Natural killer cell (primary cell): Measurements from ENCODE around the gene CADM2. TPM values are rescaled to one million over a fixed set of nuclear protein-coding genes. Genes with fewer than 3 reads are reported as not detected.

Source experiments
- ATAC-seq, 3 donors: fragments of 150-1000 bp in 2 of 3; fragments of 200-7000 bp in 1 of 3; cut with Tn5 transposase; 1 replicate in 1 of 3; 2 replicates in 2 of 3; pipeline ENCODE4 v1.10.0; 2021; ENCODE audit warnings: mild to moderate bottlenecking in 2 of 3, moderate library complexity in 2 of 3
- DNase-seq, 2 donors: peaks; one replicate each; pipeline versions ENCODE4 v3.0.0 to v3.0.0-alpha.2; 2013 to 2021; ENCODE audit warnings: mixed read lengths in 1 of 2
- H3K27ac ChIP-seq: one replicate; pipeline ENCODE4 v1.5.1; 2013; ENCODE audit warnings: mild to moderate bottlenecking, low read length
- H3K27me3 ChIP-seq: one replicate; pipeline ENCODE4 v1.6.1; 2013; ENCODE audit warnings: low read length; ENCODE audit not compliant: control insufficient read depth, insufficient read depth
- H3K36me3 ChIP-seq: one replicate; pipeline ENCODE4 v1.6.1; 2013; ENCODE audit warnings: low read length; ENCODE audit not compliant: control insufficient read depth, insufficient read depth
- H3K4me1 ChIP-seq: one replicate; pipeline ENCODE4 v1.6.1; 2013; ENCODE audit warnings: low read length; ENCODE audit not compliant: control insufficient read depth, insufficient read depth
- H3K4me3 ChIP-seq: one replicate; pipeline ENCODE4 v1.5.1; 2013; ENCODE audit warnings: low read length
- H3K9me3 ChIP-seq: one replicate; pipeline ENCODE4 v1.6.1; 2013; ENCODE audit warnings: low read length; ENCODE audit not compliant: control insufficient read depth, insufficient read depth
- H3K27ac Mint-ChIP-seq, 2 donors: one replicate each; pipeline ENCODE4 v1.8.0; 2022; ENCODE audit warnings: mild to moderate bottlenecking in 2 of 2, mixed read lengths in 2 of 2, moderate library complexity in 1 of 2
- H3K27me3 Mint-ChIP-seq, 2 donors: one replicate each; pipeline ENCODE4 v1.8.0; 2022; ENCODE audit warnings: low read depth in 2 of 2, mixed read lengths in 2 of 2
- H3K36me3 Mint-ChIP-seq: one replicate; pipeline ENCODE4 v1.8.0; 2022; ENCODE audit warnings: mixed read lengths
- H3K4me1 Mint-ChIP-seq, 2 donors: one replicate each; pipeline ENCODE4 v1.8.0; 2022; ENCODE audit warnings: mixed read lengths in 2 of 2
- H3K4me3 Mint-ChIP-seq: one replicate; pipeline ENCODE4 v1.8.0; 2022; ENCODE audit warnings: mild to moderate bottlenecking, moderate library complexity, mixed read lengths
- H3K9me3 Mint-ChIP-seq, 2 donors: one replicate each; pipeline ENCODE4 v1.8.0; 2022; ENCODE audit warnings: mixed read lengths in 2 of 2
- CTCF ChIP-seq: fragments of 200-600 bp; IDR thresholded peaks from one replicate; pipeline ENCODE4 v1.8.0; 2022; ENCODE audit warnings: antibody characterized with exemption
- WGBS: methylation state at CpG from one replicate; pipeline ENCODE4 v1.1.7; 2013; ENCODE audit warnings: missing lambda C conversion rate; ENCODE audit not compliant: insufficient coverage; 5-methylcytosine and 5-hydroxymethylcytosine counted together
- intact Hi-C: fragments of 100-400 bp; cut with micrococcal nuclease; formaldehyde crosslinking; loops from one replicate; pipeline ENCODE4 v1.14.2; 2022
- total RNA-seq, 4 donors: library from RNA; stranded (reverse); fragments of 120-200 nt in 1 of 4; gene quantifications; one replicate each; pipeline versions ENCODE4 v1.2.3 to v1.2.4, GENCODE V29; 2013 to 2022

The CADM2 gene
- total RNA-seq, 3 donors from 2014 or later (not counting 1 experiment from before 2014, with no cell fraction given), result 0.07 TPM; not detected in 2

DNA sequence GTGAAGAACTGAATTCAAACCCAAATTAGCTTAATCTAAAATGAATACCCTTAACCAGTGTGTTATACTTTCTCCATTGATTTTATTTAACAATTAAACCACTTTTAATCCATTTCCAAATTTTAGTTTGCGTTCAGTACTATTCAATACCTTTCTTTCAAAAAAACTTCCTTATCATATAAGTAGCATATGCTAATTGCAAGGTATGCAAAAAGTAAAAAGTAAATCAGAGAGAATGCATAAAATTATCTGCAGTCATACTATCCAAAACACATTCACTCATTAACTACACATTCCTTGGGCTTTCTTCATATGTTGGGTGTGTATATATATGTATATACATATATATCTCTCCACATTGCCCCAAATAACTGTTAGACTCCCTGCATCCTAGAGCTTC, 208.8 kb downstream of the CADM2 start:
- Mint-ChIP-seq H3K27me3 (no peaks in the 10 kb centered on the region), H3K4me1 (no peaks in the 10 kb centered on the region), H3K27ac (no peak overlapping the region), H3K9me3 (peaks cover 0 to 2% of the 10 kb centered on the region in 2 donors), H3K4me3 (no peak overlapping the region), H3K36me3 (no peaks in the 10 kb centered on the region)
- TF ChIP-seq CTCF, result no peak
- DNase-seq (no peak), ATAC-seq (no peak)
- Histone ChIP-seq H3K4me1 (no peaks in the 10 kb centered on the region), H3K27ac (no peak overlapping the region), H3K36me3 (no peaks in the 10 kb centered on the region), H3K9me3 (no peaks in the 10 kb centered on the region), H3K4me3 (no peak overlapping the region), H3K27me3 (no peaks in the 10 kb centered on the region)
- intact Hi-C loops, result no loop called here
- no CpG with 5 or more reads among the region's 1 CpG for WGBS

DNA sequence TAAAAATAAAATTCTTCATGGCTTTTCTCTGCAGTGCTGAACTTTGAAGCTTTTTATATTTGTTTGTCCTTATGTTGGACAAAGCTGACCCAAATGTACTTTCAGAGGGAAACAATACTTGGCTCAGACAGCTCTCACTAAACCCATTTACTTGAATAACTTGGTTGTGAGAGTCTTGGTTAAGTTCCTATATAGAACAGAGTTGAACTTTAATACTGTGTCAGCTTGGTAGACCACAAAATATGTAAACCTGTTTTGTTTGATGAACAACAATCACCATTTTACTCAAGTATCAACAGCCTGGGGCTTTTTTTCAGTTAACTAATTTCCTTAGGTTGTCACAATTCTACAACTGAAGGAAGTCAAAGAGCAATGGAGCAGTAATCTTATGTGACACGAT, 211.9 kb downstream of the CADM2 start:
- 100% methylated on average over 1 of the region's 1 CpG for WGBS
- DNase-seq, result no peak

GRCh38 chr3:85171976-85172375, 213.2 kb downstream of the CADM2 start:
- Histone ChIP-seq H3K4me3 (no peak overlapping the region), H3K27ac (no peak overlapping the region), H3K9me3 (no peaks in the 10 kb centered on the region), H3K36me3 (no peaks in the 10 kb centered on the region), H3K4me1 (no peaks in the 10 kb centered on the region), H3K27me3 (no peaks in the 10 kb centered on the region)
- Mint-ChIP-seq H3K36me3 (no peaks in the 10 kb centered on the region), H3K27ac (no peak overlapping the region), H3K4me3 (no peak overlapping the region), H3K4me1 (no peaks in the 10 kb centered on the region), H3K9me3 (peaks cover 2 to 8% of the 10 kb centered on the region in 2 donors), H3K27me3 (no peaks in the 10 kb centered on the region)
- DNase-seq, result no peak
- no peak for TF ChIP-seq CTCF
- intact Hi-C loops, result no loop called here
- no CpG with 5 or more reads among the region's 1 CpG for WGBS
- ATAC-seq, result no peak

More for the DNA sequence above, 211.9 kb downstream of the CADM2 start:
- H3K27me3 ChIP-seq, result no peaks in the 10 kb centered on the region
- ATAC-seq, result no peak
- TF ChIP-seq CTCF, result no peak
- H3K4me1 Mint-ChIP-seq, result no peaks in the 10 kb centered on the region
- H3K36me3 Mint-ChIP-seq, result no peaks in the 10 kb centered on the region
- no peak overlapping the region for H3K4me3 ChIP-seq
- H3K36me3 ChIP-seq, result no peaks in the 10 kb centered on the region
- H3K9me3 ChIP-seq, result no peaks in the 10 kb centered on the region
- H3K27ac Mint-ChIP-seq, result no peak overlapping the region
- H3K27ac ChIP-seq, result no peak overlapping the region
- no peaks in the 10 kb centered on the region for H3K4me1 ChIP-seq
- H3K27me3 Mint-ChIP-seq, result no peaks in the 10 kb centered on the region
- peaks cover 2 to 8% of the 10 kb centered on the region in 2 donors for H3K9me3 Mint-ChIP-seq
- no peak overlapping the region for H3K4me3 Mint-ChIP-seq
- intact Hi-C loops, result no loop called here

DNA sequence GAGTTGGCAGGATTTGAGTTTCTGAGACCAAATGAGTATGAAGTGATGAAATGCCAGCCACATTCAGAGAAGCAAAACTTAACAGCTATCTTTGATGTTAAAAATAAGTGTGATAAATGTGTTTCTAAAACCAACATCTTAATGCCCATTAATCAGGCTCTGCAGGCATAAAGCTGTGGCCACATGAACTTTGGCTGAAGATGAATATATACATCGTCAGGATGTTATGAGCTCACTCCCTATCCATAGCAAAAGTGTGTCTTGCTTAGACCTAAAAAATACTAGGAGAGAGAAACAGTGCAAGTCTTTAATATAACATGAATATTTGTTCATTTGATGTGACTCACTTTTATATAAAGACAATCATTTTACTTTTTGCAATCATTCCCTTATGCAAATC, 218.0 kb downstream of the CADM2 start:
- H3K27ac Mint-ChIP-seq, result no peak overlapping the region
- peaks cover 5 to 8% of the 10 kb centered on the region in 2 donors for H3K9me3 Mint-ChIP-seq
- TF ChIP-seq CTCF, result no peak
- ATAC-seq, result no peak
- WGBS, result 100% methylated on average over 1 of the region's 1 CpG
- Histone ChIP-seq H3K4me1 (no peaks in the 10 kb centered on the region), H3K27ac (no peak overlapping the region), H3K27me3 (no peaks in the 10 kb centered on the region), H3K4me3 (no peak overlapping the region), H3K9me3 (no peaks in the 10 kb centered on the region), H3K36me3 (no peaks in the 10 kb centered on the region)
- H3K27me3 Mint-ChIP-seq, result no peaks in the 10 kb centered on the region
- intact Hi-C loops, result no loop called here
- H3K36me3 Mint-ChIP-seq, result no peaks in the 10 kb centered on the region
- H3K4me3 Mint-ChIP-seq, result no peak overlapping the region
- no peaks in the 10 kb centered on the region for H3K4me1 Mint-ChIP-seq
- DNase-seq, result no peak
